Measurements from ENCODE around the gene ZP2. TPM values are rescaled to one million over a fixed set of nuclear protein-coding genes. Genes with fewer than 3 reads are reported as not detected.

ZP2 gene
- polyA plus RNA-seq: 0.11 and 2.2 TPM in 2 replicates

GRCh38 chr16:21211486-21211885, at the start of gene ZP2:
Gene ZP2, minus strand, starts transcription at chr16:21211574. Its CDS starts 27 bp downstream, at chr16:21211547.

GRCh38 chr16:21233521-21234150, 22.3 kb upstream of the ZP2 start, which contains the start of gene ANKS4B:
Gene ANKS4B, plus strand, starts transcription at chr16:21233699. Its CDS starts 39 bp downstream, at chr16:21233738.

GRCh38 chr16:21158208-21159110, 52.9 kb downstream of the ZP2 start, which contains the start of gene LDAF1:
Gene LDAF1, plus strand, starts transcription at chr16:21158674. Its CDS starts 2,509 bp downstream, at chr16:21161183.

GRCh38 chr16:21150375-21151001, 60.9 kb downstream of the ZP2 start, which contains the start of gene DNAH3:
Gene DNAH3, minus strand, starts transcription at chr16:21150846. Its CDS starts 527 bp downstream, at chr16:21150319.

Other genes starting within 250 kb of the ZP2 start
- gene DNAH3, start 60.7 kb downstream of the ZP2 start, polyA plus RNA-seq: not detected in 2 replicates
- 6.1 and 10.0 TPM in 2 replicates for gene LDAF1, start 52.9 kb downstream of the ZP2 start, polyA plus RNA-seq
- gene ANKS4B, start 22.1 kb upstream of the ZP2 start, polyA plus RNA-seq: not detected in 2 replicates
- 3.5 and 73.7 TPM in 2 replicates for gene CRYM, start 66.7 kb upstream of the ZP2 start, polyA plus RNA-seq

Data from Purkinje cell (primary cell).